ENCODE results near the gene FIG4. TPM values are rescaled to one million over a fixed set of nuclear protein-coding genes. Genes with fewer than 3 reads are reported as not detected.
"Not testable (repeated sequence)": the region's sequence is repeated elsewhere in the genome, so short reads cannot be mapped to it uniquely, and the experiment has no call there.

The FIG4 gene
- 22.7 TPM for total RNA-seq

DNA sequence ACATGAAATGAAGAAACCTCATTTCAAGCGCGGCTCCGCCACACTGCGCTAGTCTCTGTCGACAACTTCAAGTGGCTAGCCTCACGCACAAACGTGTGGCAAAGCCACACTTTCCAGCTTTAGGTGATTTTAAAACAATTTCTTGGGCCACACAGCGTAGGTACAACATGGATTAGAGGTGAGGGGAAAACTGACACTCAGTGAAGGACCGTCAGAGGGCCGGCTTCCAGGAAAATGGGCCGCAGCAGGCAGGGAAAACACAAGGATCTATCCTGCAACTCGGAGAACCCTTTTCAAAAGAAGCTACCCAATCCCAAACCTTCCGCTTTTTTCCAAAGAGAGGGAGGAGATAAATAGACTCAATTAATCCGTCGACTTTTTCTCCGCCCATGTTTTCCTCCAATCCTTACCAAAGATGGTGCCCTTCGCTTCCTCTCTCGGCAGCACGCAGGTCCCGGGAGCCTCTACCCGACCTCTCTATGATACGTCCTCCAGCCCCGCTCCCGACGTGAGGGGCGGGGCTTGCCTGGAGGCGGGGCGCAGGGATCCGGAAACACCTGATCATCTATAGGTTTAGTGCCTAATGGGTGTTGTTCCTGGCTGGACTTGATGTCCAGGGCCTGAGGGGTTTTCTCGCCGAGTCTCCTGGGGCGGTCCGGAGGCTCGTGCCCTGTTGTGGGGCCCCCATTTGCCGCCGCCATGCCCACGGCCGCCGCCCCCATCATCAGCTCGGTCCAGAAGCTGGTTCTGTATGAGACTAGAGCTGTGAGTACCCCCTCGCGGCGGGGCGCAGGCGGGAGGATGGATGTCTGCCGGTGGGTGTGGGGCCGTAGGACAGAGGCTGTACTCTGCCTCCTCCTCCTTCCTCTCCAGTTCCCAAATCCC lies at the start of gene FIG4, which contains the start of gene AK9:
Gene FIG4, plus strand, starts transcription at position 560 of the 885 bp plus-strand sequence. Its CDS starts 140 bp downstream, at position 700.
Gene AK9, minus strand, starts transcription at position 466 of the 885 bp plus-strand sequence. CDS start 15,457 bp downstream, outside the sequence.
- DNase-seq (ENCODE audit: low spot score) = peak; percentile 94

GRCh38 chr6:109644131-109644530 lies 47.0 kb upstream of the FIG4 start:
- DNase-seq (ENCODE audit: low spot score) = no peak

DNA sequence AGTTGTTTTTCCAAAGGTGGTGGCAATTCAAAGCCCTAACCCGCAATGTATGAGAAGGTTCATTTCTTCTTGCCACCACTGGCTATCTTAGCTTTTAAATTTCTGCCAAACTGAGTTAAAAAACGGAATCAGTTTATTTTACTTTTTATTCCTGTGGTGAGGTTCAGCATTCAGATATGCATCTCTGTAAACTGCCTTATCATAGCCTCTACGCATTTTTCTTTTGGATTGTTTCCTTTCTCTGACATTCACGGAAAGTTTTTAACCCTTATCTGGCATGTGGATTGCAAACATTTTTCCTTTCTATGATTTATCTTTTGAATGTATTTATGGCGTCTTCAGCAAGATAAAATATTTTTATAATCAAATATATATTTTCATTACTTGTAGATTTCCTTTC lies 37.8 kb upstream of the FIG4 start:
- DNase-seq (ENCODE audit: low spot score) = no peak

DNA sequence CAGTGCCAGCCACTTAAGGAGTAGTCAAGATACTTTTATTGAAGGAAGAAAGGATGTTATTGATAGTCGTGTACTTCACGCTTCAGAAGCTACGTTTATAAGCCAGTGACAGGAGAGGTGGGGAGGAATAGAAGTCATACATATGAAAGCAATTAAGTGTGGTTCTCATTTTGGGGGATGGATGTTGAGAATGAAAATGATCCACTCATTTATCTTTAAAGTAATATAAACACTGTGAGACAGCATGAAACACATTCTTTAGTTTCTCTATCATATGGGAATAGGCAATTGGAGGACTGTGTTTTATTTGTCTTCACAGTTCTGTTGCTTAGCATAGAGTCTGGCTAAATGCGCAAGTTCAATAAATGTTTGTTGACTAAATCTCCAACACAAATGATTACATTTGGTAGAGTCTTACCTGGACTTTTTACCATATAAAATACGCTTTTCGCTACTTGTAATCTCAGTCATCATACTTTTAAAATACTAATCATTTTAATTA lies 35.3 kb upstream of the FIG4 start:
- DNase-seq (ENCODE audit: low spot score) = no peak

DNA sequence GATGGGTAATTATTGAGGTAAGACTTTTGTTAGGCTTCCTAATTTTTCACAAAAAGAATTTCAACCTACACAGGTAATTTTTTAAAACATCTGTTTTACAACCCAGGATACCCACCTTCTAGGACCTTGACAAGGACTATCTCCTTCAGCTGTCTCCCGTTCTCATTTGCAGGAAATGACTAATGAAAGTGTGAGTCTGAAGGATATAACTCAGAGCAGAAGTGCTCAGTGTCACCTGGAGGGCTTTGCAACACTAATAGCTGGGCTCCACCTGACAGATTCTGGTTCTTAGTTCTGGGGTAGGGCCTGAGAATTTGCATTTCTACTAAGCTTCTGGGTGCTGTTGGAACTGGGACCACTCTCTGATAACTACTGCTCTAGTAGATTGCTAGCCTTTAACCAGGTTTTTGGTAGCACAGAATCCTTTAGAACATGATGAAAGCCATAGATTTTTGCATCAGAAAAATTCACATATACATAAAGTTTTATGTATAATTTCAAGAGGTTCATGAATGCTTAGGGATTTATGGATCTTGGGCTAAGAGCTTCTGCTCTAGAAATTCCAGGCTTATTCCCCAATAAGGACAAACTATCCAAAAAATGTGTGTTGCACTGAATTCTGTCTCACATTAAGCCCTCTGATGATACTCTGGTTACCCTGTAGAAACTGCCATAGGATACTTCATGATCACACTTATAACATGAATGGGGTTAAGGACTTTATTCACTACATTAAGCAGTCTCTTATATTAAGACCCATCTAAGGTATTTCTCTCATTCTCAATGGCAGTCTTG lies 30.4 kb upstream of the FIG4 start:
- no peak for DNase-seq (ENCODE audit: low spot score)

DNA sequence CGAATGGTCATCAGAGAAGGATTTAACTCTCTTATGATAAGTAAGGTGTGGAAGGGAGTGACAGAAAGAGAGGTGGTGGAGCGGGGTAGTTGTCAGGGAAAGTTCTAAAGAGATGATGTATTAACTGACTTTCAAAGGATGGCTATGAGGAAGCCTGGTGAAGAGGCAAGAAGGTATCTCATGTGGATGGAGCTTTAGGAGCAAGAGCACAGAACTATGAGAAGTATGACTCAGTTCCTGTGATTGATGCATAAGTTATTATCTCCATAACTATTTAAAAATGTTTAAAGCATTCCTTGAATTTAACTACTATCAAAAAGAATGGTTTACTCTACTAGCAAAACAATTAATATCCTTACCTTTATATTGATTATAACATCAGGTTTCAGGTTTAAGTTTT lies 28.9 kb upstream of the FIG4 start:
- DNase-seq (ENCODE audit: low spot score) = no peak

GRCh38 chr6:109669811-109670210 lies 21.3 kb upstream of the FIG4 start:
- DNase-seq (ENCODE audit: low spot score) = no peak

- DNase-seq (ENCODE audit: low spot score) = no peak
Measured at GRCh38 chr6:109671733-109672132, 19.4 kb upstream of the FIG4 start.

DNA sequence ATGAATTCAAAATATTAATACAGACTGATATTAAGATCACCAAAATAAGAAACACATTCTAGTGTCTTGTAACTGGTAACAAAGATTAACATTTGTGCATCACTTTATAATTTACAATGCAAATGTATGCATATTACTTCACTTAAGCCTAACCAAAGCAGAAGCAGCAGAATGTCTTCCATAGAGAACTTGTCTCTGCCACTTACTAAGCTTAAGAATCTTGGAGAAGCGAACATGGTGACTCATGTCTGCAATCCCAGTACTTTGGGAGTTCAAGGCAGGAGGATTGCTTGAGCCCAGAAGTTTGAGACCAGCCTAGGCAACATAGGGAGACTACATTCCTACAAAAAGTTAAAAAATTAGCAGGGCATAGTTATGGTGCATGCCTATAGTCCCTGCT lies 18.9 kb upstream of the FIG4 start:
- no peak for DNase-seq (ENCODE audit: low spot score)

DNA sequence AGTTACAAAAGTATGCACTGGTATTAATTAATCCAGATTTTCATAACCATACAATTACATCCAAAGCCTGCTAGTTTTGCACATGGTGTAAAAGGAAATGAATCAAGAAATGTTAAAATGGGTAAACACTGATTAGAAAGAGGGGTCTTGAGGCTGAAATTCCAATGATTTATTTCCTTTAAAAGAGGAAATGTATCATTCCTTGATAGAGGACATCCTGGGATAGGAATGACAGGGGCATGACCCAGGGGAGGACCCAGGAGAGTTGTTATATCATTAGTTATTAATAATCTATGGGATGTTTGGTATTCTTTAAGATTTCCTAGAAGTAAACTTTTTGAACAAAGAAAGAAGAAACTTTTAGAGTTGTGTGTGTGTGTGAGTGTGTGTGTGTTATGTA lies 18.3 kb upstream of the FIG4 start:
- DNase-seq (ENCODE audit: low spot score) = no peak

- no peak for DNase-seq (ENCODE audit: low spot score)
Measured at GRCh38 chr6:109676724-109677123, 14.4 kb upstream of the FIG4 start.

- no peak for DNase-seq (ENCODE audit: low spot score)
Measured at GRCh38 chr6:109678240-109678639, 12.9 kb upstream of the FIG4 start.

DNA sequence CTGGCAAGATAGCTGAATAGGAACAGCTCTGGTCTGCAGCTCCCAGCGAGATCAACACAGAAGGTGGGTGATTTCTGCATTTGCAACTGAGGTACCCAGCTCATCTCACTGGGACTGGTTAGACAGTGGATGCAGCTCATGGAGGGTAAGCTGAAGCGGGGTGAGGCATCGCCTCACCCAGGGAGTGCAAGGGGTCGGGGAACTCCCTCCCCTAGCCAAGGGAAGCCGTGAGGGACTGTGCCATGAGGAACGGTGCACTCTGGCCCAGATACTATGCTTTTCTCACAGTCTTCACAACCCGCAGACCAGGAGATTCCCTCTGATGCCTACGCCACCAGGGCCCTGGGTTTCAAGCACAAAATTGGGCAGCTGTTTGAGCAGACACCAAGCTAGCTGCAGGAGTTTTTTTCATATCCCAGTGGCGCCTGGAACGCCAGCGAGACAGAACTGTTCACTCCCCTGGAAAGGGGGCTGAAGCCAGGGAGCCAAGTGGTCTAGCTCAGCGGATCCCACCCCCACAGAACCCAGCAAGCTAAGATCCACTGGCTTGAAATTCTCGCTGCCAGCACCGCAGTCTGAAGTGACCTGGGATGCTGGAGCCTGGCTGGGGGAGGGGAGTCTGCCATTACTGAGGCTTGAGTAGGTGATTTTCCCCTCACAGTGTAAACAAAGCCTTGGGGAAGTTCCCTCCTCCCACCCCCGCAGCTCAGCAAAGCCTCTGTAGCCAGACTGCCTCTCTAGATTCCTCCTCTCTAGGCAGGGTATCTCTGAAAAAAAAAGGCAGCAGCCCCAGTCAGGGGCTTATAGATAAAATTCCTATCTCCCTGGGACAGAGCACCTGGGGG lies 12.2 kb upstream of the FIG4 start:
- not testable (repeated sequence) for DNase-seq (ENCODE audit: low spot score)

GRCh38 chr6:109686566-109687265 lies 4.4 kb upstream of the FIG4 start:
- DNase-seq (ENCODE audit: low spot score) = no peak

GRCh38 chr6:109687271-109687761 lies 3.8 kb upstream of the FIG4 start:
- DNase-seq (ENCODE audit: low spot score) = no peak

DNA sequence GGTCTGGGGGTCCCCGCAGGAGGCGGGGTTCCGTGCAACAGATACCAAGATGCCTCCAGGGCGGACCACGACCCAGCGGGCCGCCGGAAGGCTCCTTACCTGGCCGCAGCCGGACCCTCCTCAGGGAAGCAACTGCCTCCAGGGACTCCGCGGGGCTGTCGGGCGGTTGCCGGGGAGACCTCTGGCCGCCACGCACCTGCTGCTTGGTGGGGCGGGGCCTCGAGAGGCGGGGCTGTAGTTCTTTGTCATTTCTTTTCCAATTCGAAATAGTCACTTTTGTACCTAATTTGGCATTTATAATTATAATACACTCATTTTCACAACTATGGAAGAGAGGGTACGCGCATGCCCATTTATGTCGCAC lies 741 bp upstream of the FIG4 start:
- peak; percentile 68 for DNase-seq (ENCODE audit: low spot score)

- no peak for DNase-seq (ENCODE audit: low spot score)
Measured at GRCh38 chr6:109693111-109693510, 2.0 kb downstream of the FIG4 start.

GRCh38 chr6:109695468-109695867 lies 4.4 kb downstream of the FIG4 start:
- DNase-seq (ENCODE audit: low spot score) = no peak

- DNase-seq (ENCODE audit: low spot score) = no peak
Measured at GRCh38 chr6:109696355-109696754, 5.3 kb downstream of the FIG4 start.

GRCh38 chr6:109701221-109701620 lies 10.1 kb downstream of the FIG4 start:
- DNase-seq (ENCODE audit: low spot score) = no peak

DNA sequence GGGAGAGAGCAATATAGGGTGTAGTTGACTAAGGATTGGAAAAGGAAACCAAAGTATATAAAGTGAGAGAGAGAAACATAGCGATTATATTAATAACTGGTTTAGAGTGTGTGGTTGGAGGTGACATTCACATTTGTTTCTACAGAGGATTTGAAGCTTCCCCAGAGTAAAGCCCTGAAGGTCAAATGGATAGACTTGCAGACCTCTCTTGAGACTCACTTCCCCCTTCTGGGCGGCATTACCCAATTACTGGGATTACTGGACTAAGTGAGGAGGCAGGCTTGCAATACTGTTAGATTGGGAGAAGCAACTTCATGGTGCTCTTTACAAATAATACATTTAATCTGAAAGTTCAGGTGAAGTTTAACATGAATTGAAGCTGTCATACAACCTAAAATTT lies 10.7 kb downstream of the FIG4 start:
- no peak for DNase-seq (ENCODE audit: low spot score)
